HG02571 (cell line): ENCODE measurements around the gene DHX30.
"Not testable (repeated sequence)": the region's sequence is repeated elsewhere in the genome, so short reads cannot be mapped to it uniquely, and the experiment has no call there.

Experiments
- ATAC-seq: cut with Tn5 transposase; IDR thresholded peaks from one replicate; pipeline ENCODE4 v1.9.1; 2021; ENCODE audit warnings: mild to moderate bottlenecking, moderate library complexity; ENCODE audit not compliant: unreplicated experiment

The DHX30 gene, protein sequence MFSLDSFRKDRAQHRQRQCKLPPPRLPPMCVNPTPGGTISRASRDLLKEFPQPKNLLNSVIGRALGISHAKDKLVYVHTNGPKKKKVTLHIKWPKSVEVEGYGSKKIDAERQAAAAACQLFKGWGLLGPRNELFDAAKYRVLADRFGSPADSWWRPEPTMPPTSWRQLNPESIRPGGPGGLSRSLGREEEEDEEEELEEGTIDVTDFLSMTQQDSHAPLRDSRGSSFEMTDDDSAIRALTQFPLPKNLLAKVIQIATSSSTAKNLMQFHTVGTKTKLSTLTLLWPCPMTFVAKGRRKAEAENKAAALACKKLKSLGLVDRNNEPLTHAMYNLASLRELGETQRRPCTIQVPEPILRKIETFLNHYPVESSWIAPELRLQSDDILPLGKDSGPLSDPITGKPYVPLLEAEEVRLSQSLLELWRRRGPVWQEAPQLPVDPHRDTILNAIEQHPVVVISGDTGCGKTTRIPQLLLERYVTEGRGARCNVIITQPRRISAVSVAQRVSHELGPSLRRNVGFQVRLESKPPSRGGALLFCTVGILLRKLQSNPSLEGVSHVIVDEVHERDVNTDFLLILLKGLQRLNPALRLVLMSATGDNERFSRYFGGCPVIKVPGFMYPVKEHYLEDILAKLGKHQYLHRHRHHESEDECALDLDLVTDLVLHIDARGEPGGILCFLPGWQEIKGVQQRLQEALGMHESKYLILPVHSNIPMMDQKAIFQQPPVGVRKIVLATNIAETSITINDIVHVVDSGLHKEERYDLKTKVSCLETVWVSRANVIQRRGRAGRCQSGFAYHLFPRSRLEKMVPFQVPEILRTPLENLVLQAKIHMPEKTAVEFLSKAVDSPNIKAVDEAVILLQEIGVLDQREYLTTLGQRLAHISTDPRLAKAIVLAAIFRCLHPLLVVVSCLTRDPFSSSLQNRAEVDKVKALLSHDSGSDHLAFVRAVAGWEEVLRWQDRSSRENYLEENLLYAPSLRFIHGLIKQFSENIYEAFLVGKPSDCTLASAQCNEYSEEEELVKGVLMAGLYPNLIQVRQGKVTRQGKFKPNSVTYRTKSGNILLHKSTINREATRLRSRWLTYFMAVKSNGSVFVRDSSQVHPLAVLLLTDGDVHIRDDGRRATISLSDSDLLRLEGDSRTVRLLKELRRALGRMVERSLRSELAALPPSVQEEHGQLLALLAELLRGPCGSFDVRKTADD

GRCh38 chr3:47802734-47803479 is at the start of gene DHX30:
TSS of gene DHX30 (plus strand) at chr3:47803138. CDS start at chr3:47810684, 7,546 bp downstream.
- ATAC-seq = peak; percentile 90

- no peak for ATAC-seq
These were observed 44.5 kb upstream of the DHX30 start for GRCh38 chr3:47758261-47759025.

GRCh38 chr3:47760207-47760606 is 42.7 kb upstream of the DHX30 start:
- not testable (repeated sequence) for ATAC-seq

- no peak for ATAC-seq
These were observed 41.9 kb upstream of the DHX30 start for GRCh38 chr3:47761046-47761445.

- ATAC-seq = no peak
These were observed 40.7 kb upstream of the DHX30 start for GRCh38 chr3:47762233-47762632.

GRCh38 chr3:47766186-47766585 is 36.8 kb upstream of the DHX30 start:
- no peak for ATAC-seq

DNA sequence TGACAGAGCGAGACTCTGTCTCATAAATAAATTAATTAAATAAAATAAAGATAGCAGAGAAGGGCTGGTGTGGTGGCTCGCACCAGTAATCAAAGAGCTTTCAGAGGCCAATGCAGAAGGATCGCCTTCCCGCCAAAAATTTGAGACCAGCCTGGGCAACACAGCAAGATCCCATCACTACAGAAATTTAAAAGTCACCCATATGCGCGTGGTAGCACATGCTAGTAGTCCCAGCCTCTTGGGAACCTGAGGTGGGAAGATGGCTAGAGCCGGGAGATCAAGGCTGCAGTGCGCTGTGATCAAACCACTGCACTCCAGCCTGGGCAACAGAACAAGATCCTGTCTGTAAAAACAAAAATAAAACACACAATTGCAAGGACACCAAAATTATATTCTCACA is 30.9 kb upstream of the DHX30 start:
- no peak for ATAC-seq

DNA sequence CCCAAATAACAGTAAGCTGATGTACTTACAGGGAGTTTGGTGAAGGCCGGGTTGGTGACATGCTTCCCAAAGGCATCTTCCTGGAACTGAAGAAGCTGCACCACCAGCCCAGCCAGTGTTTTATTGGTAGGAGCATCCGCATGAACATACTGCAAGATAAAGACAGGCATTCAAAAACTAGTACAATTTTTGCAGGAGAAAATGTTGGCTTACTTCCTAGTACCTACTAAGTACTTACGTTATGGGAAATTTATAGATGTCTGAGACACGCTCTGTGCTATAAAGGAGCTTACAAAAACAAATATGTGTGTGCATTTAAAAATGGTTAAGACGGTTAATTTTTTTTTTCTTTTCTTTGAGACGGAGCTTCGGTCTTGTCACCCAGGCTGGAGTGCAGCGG is 30.1 kb upstream of the DHX30 start:
- no peak for ATAC-seq

DNA sequence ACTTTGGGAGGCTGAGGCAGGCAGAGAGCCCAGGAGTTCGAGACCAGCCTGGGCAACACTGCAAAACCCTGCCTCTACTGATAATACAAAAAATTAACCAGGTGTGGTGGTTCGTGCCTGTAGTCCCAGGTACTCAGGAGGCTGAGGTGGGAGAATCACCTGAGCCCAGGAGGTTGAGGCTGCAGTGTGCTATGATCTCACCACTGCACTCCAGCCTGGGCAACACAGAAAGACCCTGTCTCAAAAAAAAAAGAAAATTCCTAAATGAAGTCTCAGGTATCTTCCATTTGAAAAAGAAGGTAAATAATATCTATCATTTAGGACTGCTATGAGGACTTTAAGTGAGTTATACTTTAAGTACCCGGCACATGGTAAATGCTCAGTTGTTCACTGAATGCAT is 24.2 kb upstream of the DHX30 start:
- ATAC-seq = no peak

DNA sequence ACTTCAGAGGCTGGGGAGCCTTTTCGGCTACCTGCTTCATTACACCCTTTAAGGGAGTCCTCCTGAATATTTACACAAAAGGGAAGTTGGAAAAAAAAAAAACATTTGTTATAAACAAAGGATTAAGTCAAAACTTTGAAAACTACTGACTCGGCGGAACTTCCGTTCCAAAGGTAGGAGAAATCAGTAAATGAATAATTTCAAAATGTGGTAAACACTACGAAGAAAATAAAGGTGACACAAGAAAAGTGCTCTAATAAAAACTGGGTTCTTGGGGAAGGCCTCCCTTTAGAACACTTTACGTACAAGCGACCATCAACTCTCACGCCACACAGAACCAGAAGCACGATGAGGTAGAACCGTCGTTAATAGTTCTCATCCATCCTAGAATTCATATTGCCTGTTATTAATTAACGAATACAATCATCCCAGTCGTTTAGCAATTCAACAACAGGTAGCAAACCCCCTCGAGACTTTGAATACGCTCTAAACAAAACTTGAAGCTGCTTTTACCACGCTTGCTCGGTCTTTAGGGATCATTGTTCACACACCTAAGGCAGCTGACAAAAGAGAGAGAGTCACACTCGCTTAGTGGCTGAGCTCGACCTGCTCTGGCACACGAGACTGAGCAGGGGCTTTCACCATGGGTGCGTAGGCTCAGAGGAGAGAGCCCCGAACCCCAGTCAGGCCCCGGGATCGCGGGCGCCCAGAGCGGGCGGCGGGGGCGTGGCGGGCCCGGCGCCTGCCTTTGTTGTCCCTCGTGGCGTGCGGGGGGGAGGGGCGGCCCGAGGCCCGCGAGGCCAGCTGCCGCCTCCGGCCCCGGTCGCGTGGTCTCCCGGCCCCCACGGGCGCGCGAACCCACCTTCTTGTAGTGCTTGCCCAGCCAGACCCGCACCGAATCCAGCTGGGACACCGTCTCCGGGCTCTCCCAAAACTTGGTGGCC is 21.9 kb upstream of the DHX30 start:
- peak; percentile 40 for ATAC-seq

DNA sequence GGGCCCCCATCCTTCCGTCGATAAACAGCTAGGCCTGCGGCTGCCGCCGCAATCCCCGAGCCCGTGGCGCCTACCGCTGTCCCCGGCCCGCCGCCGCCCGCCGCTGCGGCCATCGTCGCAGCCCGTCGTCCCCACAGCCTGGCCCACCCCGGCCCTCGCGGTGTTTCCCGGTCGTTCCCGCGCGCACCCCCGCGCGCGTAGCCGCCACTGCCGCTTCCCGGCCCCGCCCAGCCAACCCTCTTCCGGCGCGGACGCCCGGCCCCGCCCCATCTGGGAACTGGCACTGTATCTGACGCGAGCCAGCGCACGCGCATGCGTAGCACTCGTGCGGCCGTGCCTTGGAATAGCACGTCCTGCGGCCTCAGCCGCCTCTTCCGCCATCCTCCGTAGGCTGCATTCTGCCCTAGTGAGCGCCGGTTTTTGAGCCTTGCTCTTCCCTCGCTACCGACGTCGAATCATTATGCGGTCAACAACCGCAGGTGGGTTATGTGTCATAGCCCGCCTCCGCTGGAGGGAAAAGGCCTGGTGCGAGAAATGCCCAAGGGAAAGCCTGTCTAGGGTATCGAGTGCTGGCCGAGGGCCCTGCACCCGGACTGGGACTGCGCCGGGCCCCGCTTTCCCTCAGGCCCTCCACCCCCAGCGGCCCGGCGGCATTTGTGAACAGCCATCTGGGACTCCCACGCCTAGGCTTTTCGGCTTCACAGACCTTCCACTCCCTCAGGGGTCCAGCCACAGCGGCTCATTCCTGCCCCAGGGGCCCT is 21.1 kb upstream of the DHX30 start, which contains the start of gene SMARCC1:
TSS of gene SMARCC1 (minus strand) at position 209 of the 761 bp plus-strand sequence. CDS start at position 113, 96 bp downstream.
- ATAC-seq = peak; percentile 76

DNA sequence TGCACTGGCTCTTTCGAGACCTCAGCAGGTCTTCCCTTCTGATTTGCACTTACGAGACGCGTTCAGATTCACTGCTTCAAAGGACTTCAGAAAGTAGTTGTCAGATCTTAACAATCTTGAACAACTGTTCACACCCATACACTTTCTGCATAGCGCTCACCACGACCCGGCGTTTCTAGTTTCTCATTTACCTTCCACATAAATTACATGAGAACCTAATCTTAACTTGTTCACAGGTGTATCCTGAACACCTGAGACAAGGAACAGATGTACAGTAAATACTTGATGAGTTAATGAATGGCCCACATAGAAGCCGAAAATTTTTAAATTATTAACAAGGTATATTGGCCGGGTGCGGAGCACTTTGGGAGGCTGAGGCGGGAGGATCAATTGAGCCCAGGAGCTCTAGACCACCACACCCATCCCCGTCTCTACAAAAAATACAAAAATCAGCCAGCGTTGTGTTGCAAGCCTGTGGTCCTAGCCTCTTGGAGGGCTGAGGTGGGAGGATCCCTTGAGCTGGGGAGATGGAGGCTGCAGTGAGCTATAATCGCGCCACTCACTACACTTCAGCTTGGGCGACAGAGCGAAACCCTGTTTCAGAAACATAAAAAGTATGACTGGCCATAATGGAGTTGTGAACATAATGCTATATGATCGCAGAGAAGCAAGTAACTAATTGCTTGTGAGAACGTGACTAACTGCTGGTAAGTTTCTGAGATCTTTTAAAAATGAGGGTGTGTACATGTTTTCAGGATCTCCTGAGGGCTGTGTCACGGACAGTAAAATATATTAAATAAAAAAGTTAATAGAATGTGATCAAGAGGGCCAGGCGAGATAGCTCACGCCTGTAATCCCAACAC is 20.3 kb upstream of the DHX30 start:
- no peak for ATAC-seq

- no peak for ATAC-seq
These were observed 19.3 kb upstream of the DHX30 start for GRCh38 chr3:47783673-47784072.

DNA sequence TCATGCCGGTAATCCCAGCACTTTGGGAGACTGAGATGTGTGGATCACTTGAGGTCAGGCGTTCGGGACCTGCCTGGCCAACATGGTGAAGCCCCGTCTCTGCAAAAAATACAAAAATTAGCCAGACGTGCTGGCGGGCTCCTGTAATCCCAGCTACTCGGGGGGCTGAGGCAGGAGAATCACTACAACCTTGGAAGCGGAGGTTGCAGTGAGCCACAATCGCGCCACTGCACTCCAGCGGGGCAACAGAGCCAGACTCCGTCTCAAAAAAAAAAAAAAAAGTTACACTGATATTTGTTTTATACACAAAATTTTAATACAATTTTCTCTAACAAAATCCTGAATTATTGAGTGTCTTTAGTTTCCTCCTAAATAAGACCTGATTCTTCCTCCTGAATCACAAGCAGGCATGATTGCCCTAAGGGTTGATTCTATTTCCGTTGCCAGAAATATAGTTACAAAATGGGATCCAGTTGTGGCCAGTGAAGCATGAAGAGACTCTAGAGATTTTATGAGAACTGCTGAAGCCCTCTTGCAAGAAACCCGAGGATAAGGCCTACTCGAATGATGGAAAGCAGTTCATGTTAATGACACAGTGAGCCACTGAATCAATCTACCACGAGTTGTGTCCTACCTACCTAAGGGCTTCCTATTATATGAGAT is 11.6 kb upstream of the DHX30 start:
- ATAC-seq = no peak

GRCh38 chr3:47792699-47793098 is 10.2 kb upstream of the DHX30 start:
- ATAC-seq = no peak

DNA sequence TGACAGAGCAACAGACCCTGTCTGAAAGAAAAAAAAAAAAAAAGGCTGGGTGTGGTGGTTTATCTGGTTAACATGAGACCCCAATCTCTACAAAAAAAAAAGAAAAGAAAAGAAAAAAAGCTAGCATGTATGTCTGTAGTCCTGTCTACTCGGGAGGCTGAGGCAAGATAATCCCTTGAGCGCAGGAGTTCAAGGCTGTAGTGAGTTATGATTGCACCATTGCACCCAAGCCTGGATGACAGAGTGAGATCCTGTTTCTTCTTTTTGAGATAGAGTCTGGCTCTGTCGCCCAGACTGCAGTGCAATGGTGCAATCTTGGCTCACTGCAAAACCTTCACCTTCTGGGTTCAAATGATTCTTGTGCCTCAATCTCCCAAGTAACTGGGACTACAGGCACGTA is 8.4 kb upstream of the DHX30 start:
- ATAC-seq = no peak
